Stimulated activated CD4-positive, alpha-beta T cell treated with anti-CD3 and anti-CD28 coated beads, Interleukin-1b, Interleukin-23, amount 100 ng/mL, for 24 hours (primary cell): Measurements from ENCODE around the gene NAPA.

ENCODE experiments used
- DNase-seq, 4 experiments: peaks; one replicate each; pipeline ENCODE4 v3.0.0-alpha.2; 2020; ENCODE audit warnings: low read depth in 4 of 4, low spot score in 1 of 4

The NAPA gene

GRCh38 chr19:47503130-47503825 is 11.6 kb downstream of the NAPA start:
- no peak for DNase-seq

GRCh38 chr19:47499863-47500830 is 14.7 kb downstream of the NAPA start:
- DNase-seq: no peak

GRCh38 chr19:47499371-47499770 is 15.5 kb downstream of the NAPA start:
- DNase-seq: no peak

- DNase-seq: no peak
Measured at GRCh38 chr19:47498561-47498960, 16.3 kb downstream of the NAPA start.

GRCh38 chr19:47497821-47498520 is 16.9 kb downstream of the NAPA start:
- DNase-seq: no peak

GRCh38 chr19:47497050-47497766 is 17.7 kb downstream of the NAPA start:
- DNase-seq: no peak

GRCh38 chr19:47495478-47496372 is 19.1 kb downstream of the NAPA start:
- no peak for DNase-seq

GRCh38 chr19:47494729-47495128 is 20.1 kb downstream of the NAPA start:
- DNase-seq: no peak

- no peak for DNase-seq
Measured at GRCh38 chr19:47494211-47494547, 20.7 kb downstream of the NAPA start.

- no peak for DNase-seq
Measured at GRCh38 chr19:47493378-47494210, 21.3 kb downstream of the NAPA start.

GRCh38 chr19:47492571-47493377 is 22.1 kb downstream of the NAPA start:
- no peak for DNase-seq

- no peak for DNase-seq
Measured at GRCh38 chr19:47492137-47492533, 22.7 kb downstream of the NAPA start.

GRCh38 chr19:47491358-47492136 is 23.3 kb downstream of the NAPA start:
- no peak for DNase-seq

GRCh38 chr19:47490847-47491246 is 24.0 kb downstream of the NAPA start:
- no peak for DNase-seq

GRCh38 chr19:47490031-47490430 is 24.8 kb downstream of the NAPA start:
- no peak for DNase-seq

- DNase-seq: no peak
Measured at GRCh38 chr19:47489072-47489914, 25.6 kb downstream of the NAPA start.
